ENCODE data around the gene NRGN.

Gene NRGN

DNA sequence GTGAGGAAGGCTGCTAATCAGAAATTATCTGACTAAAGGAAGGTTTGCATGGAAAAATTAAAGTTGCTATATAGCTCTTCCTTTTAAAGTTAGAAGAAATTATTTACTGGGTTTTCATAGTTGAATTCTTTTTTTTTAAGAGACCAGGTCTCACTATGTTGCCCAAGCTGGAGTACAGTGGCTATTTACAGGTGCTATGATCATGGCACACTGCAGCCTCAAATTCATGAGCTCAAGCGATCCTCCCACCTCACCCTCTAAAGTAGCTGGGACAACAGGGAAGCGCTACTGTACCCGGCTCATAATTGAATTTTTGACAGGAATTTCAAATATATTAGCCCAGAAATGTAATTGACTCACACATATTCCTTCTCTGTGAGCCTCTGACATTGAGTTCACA lies 56.6 kb downstream of the NRGN start:
- no peak for DNase-seq

All from SIG-M5 (cell line).